ENCODE results near the gene PRDX6. TPM values are rescaled to one million over a fixed set of nuclear protein-coding genes. Genes with fewer than 3 reads are reported as not detected.

The PRDX6 gene
- total RNA-seq: 367 and 548 TPM in 2 replicates

GRCh38 chr1:173477286-173478093, at the start of gene PRDX6:
PRDX6 (plus strand) TSS chr1:173477335; CDS start chr1:173477398, 63 bp downstream.

Other genes with a start within 250 kb of the PRDX6 start
- gene SLC9C2, start 125.7 kb downstream of the PRDX6 start, total RNA-seq: not detected in 2 replicates
- not detected in 2 replicates for gene TEX50, start 158.0 kb downstream of the PRDX6 start, total RNA-seq
- not detected in 2 replicates for gene ANKRD45, start 192.5 kb downstream of the PRDX6 start, total RNA-seq
- 19.5 and 22.3 TPM in 2 replicates for gene KLHL20, start 237.6 kb downstream of the PRDX6 start, total RNA-seq

All from cardiac ventricle fibroblast (primary cell).